H1 (cell line): ENCODE results near the gene RAD51B. TPM values are rescaled to one million over a fixed set of nuclear protein-coding genes. Genes with fewer than 3 reads are reported as not detected.

Experiments used
- CTCF ChIA-PET: fragments of 300-600 bp; sonication (Branson Sonifier 250); formaldehyde crosslinking; loops from one replicate; lab custom pipeline; 2021; ENCODE audit not compliant: partially characterized antibody; lab: Charles Lee
- POLR2A ChIA-PET: fragments of 300-600 bp; sonication (Branson Sonifier 250); formaldehyde crosslinking; loops from one replicate; lab custom pipeline; 2021; ENCODE audit warnings: inconsistent platforms; ENCODE audit not compliant: partially characterized antibody; lab: Charles Lee
- DNase-seq, 2 experiments: peaks; one replicate each; pipeline versions ENCODE4 v3.0.0 to v3.0.0-alpha.2; 2010 to 2022; ENCODE audit warnings: low spot score in 2 of 2, low read depth in 1 of 2, mixed read lengths in 1 of 2
- FAIRE-seq: peaks from 2 replicates; lab custom pipeline; 2011; peaks lifted over from hg19 to GRCh38; lab: Jason Lieb, UNC
- H2AFZ ChIP-seq: 2 replicates; pipeline ENCODE4 v1.8.1; 2012; ENCODE audit warnings: low read length, inconsistent platforms
- H2AK5ac ChIP-seq: 2 replicates; pipeline ENCODE4 v1.6.1; 2013; ENCODE audit warnings: low read depth, low read length
- H2BK120ac ChIP-seq: replicated peaks from 2 replicates; pipeline ENCODE3; 2013; ENCODE audit warnings: low read depth, low read length, inconsistent platforms
- H2BK12ac ChIP-seq: 2 replicates; pipeline ENCODE4 v1.6.1; 2013; ENCODE audit warnings: low read depth, low read length
- H2BK15ac ChIP-seq: 2 replicates; pipeline ENCODE4 v1.6.1; 2013; ENCODE audit warnings: low read length
- H2BK20ac ChIP-seq: 2 replicates; pipeline ENCODE4 v1.6.1; 2013; ENCODE audit warnings: low read length
- H2BK5ac ChIP-seq: 2 replicates; pipeline ENCODE4 v1.6.1; 2013; ENCODE audit warnings: low read depth, low read length
- H3K14ac ChIP-seq: 2 replicates; pipeline ENCODE4 v1.6.1; 2013; ENCODE audit warnings: inconsistent platforms; ENCODE audit not compliant: insufficient read length
- H3K18ac ChIP-seq: 2 replicates; pipeline ENCODE4 v1.6.1; 2013; ENCODE audit warnings: low read length; ENCODE audit errors: extremely low read depth
- H3K23ac ChIP-seq: 2 replicates; pipeline ENCODE4 v1.6.1; 2013; ENCODE audit warnings: inconsistent platforms; ENCODE audit not compliant: insufficient read length
- H3K23me2 ChIP-seq: 2 replicates; pipeline ENCODE4 v1.6.1; 2013; ENCODE audit warnings: low read depth, low read length
- H3K27ac ChIP-seq: 2 replicates; pipeline ENCODE4 v1.6.1; 2011; ENCODE audit warnings: low read depth, low read length, inconsistent platforms
- H3K27me3 ChIP-seq, 4 experiments: replicated peaks in 1 of 4; 1 replicate in 1 of 4; 2 replicates in 3 of 4; pipeline versions ENCODE4 v1.6.1 to v1.8.1; 2011 to 2013; ENCODE audit warnings: low read length in 3 of 4, mild to moderate bottlenecking in 3 of 4, inconsistent platforms in 2 of 4, mixed read lengths in 2 of 4, moderate library complexity in 1 of 4; ENCODE audit not compliant: control insufficient read depth in 3 of 4, insufficient read depth in 3 of 4; ENCODE audit errors: extremely low read depth in 1 of 4
- H3K36me3 ChIP-seq, 4 experiments: 2 replicates each; pipeline versions ENCODE4 v1.6.1 to v1.8.1; 2011 to 2013; ENCODE audit warnings: mild to moderate bottlenecking in 4 of 4, low read length in 3 of 4, moderate library complexity in 2 of 4, control low read depth in 1 of 4, inconsistent platforms in 1 of 4; ENCODE audit not compliant: insufficient read depth in 4 of 4, control insufficient read depth in 2 of 4
- H3K4ac ChIP-seq: replicated peaks from 2 replicates; pipeline ENCODE3; 2013; ENCODE audit warnings: low read length, low read depth, mixed read lengths, inconsistent platforms; ENCODE audit not compliant: insufficient read length
- H3K4me1 ChIP-seq, 4 experiments: replicated peaks in 1 of 4; 1 replicate in 1 of 4; 2 replicates in 3 of 4; pipeline versions ENCODE4 v1.6.1 to v1.8.1; 2011 to 2013; ENCODE audit warnings: low read length in 3 of 4, inconsistent platforms in 2 of 4, mixed read lengths in 1 of 4; ENCODE audit not compliant: insufficient read depth in 4 of 4, control insufficient read depth in 3 of 4
- H3K4me2 ChIP-seq, 2 experiments: 2 replicates each; pipeline versions ENCODE4 v1.6.1 to v1.8.1; 2011 to 2013; ENCODE audit warnings: low read depth in 2 of 2, low read length in 2 of 2, control low read depth in 1 of 2, inconsistent platforms in 1 of 2, mild to moderate bottlenecking in 1 of 2; ENCODE audit not compliant: insufficient read depth in 1 of 2
- H3K4me3 ChIP-seq, 4 experiments: fragments of 200-600, 300-600 bp in 1 of 4; sonication (generic), shearing (Covaris generic), sonication (Bioruptor Twin) in 1 of 4; 2 replicates each; pipeline versions ENCODE4 v1.5.1 to v1.8.1; 2011 to 2016; ENCODE audit warnings: low read length in 4 of 4, low read depth in 3 of 4, control low read depth in 2 of 4, inconsistent platforms in 2 of 4, mild to moderate bottlenecking in 2 of 4, mixed read lengths in 1 of 4, moderate library complexity in 1 of 4; ENCODE audit not compliant: insufficient read depth in 2 of 4; ENCODE audit errors: extremely low read depth in 1 of 4
- H3K56ac ChIP-seq: replicated peaks from 2 replicates; pipeline ENCODE3; 2013; ENCODE audit warnings: low read depth, mild to moderate bottlenecking, mixed read lengths, low read length, inconsistent platforms; ENCODE audit not compliant: insufficient read length
- H3K79me1 ChIP-seq: 2 replicates; pipeline ENCODE4 v1.6.1; 2013; ENCODE audit warnings: low read depth, low read length, control low read depth
- H3K79me2 ChIP-seq, 2 experiments: 2 replicates each; pipeline versions ENCODE4 v1.6.1 to v1.8.1; 2012 to 2013; ENCODE audit warnings: low read length in 2 of 2, mild to moderate bottlenecking in 2 of 2, inconsistent platforms in 1 of 2; ENCODE audit not compliant: insufficient read depth in 2 of 2, control insufficient read depth in 1 of 2
- H3K9ac ChIP-seq, 4 experiments: replicated peaks in 1 of 4; 1 replicate in 1 of 4; 2 replicates in 3 of 4; pipeline versions ENCODE4 v1.6.1 to v1.8.1; 2011 to 2013; ENCODE audit warnings: low read depth in 3 of 4, low read length in 3 of 4, control low read depth in 2 of 4, mild to moderate bottlenecking in 2 of 4, moderate library complexity in 2 of 4, inconsistent platforms in 1 of 4; ENCODE audit errors: extremely low read depth in 1 of 4
- H3K9me3 ChIP-seq, 2 experiments: 2 replicates each; pipeline versions ENCODE4 v1.6.1 to v1.8.1; 2012 to 2013; ENCODE audit warnings: mild to moderate bottlenecking in 2 of 2, moderate library complexity in 2 of 2, control low read depth in 1 of 2, inconsistent platforms in 1 of 2, low read depth in 1 of 2, low read length in 1 of 2, mixed read lengths in 1 of 2; ENCODE audit not compliant: insufficient read depth in 2 of 2
- H4K20me1 ChIP-seq, 2 experiments: replicated peaks in 1 of 2; 2 replicates each; pipeline versions ENCODE3 to v1.8.1; 2011 to 2013; ENCODE audit warnings: inconsistent platforms in 2 of 2, low read length in 2 of 2, mild to moderate bottlenecking in 1 of 2; ENCODE audit not compliant: insufficient read depth in 2 of 2, control insufficient read depth in 1 of 2
- H4K5ac ChIP-seq: 2 replicates; pipeline ENCODE4 v1.6.1; 2013; ENCODE audit warnings: low read length, low read depth, mixed read lengths, inconsistent platforms; ENCODE audit not compliant: insufficient read length
- H4K8ac ChIP-seq: 2 replicates; pipeline ENCODE4 v1.8.0; 2013; ENCODE audit warnings: mild to moderate bottlenecking, moderate library complexity, low read length, inconsistent platforms; ENCODE audit not compliant: insufficient read depth; ENCODE audit errors: extremely low read depth
- H4K91ac ChIP-seq: replicated peaks from 2 replicates; pipeline ENCODE3; 2013; ENCODE audit warnings: low read length, mixed read lengths, inconsistent platforms; ENCODE audit not compliant: insufficient read length
- ATF3 ChIP-seq: IDR thresholded peaks from 2 replicates; pipeline ENCODE4 v1.6.1; 2011; ENCODE audit warnings: low read depth, mild to moderate bottlenecking, low read length; ENCODE audit not compliant: insufficient read depth
- BRCA1 ChIP-seq: IDR thresholded peaks from 2 replicates; pipeline ENCODE4 v1.6.1; 2012; ENCODE audit warnings: low read depth, low read length, improper control_type of control experiment
- CHD1 ChIP-seq: IDR thresholded peaks from 2 replicates; pipeline ENCODE4 v1.6.1; 2012; ENCODE audit warnings: low read depth, low read length, improper control_type of control experiment
- E2F6 ChIP-seq: IDR thresholded peaks from 2 replicates; pipeline ENCODE4 v1.6.1; 2012; ENCODE audit warnings: inconsistent platforms
- EP300 ChIP-seq, 2 experiments: IDR thresholded peaks; 1 replicate in 1 of 2; 2 replicates in 1 of 2; pipeline ENCODE4 v1.6.1; 2011 to 2012; ENCODE audit warnings: low read depth in 2 of 2, low read length in 2 of 2, mild to moderate bottlenecking in 2 of 2, borderline replicate concordance in 1 of 2, inconsistent platforms in 1 of 2, moderate library complexity in 1 of 2
- GTF2F1 ChIP-seq: IDR thresholded peaks from 2 replicates; pipeline ENCODE4 v1.6.1; 2012; ENCODE audit warnings: low read depth, low read length, improper control_type of control experiment, borderline replicate concordance
- PHF8 ChIP-seq: fragments of 200-600 bp; sonication (generic); conservative IDR thresholded peaks from 2 replicates; pipeline ENCODE4 v1.7.1; 2012; ENCODE audit warnings: low read depth, mild to moderate bottlenecking, inconsistent platforms, low read length, moderate library complexity
- RFX5 ChIP-seq: IDR thresholded peaks from 2 replicates; pipeline ENCODE4 v1.6.1; 2011; ENCODE audit warnings: low read depth, low read length, improper control_type of control experiment, borderline replicate concordance
- SAP30 ChIP-seq: fragments of 300-600 bp; sonication (generic); IDR thresholded peaks from 2 replicates; pipeline ENCODE4 v1.7.1; 2012; ENCODE audit warnings: low read length, moderate library complexity, mild to moderate bottlenecking, inconsistent platforms; ENCODE audit not compliant: insufficient read depth, insufficient replicate concordance
- SRF ChIP-seq: IDR thresholded peaks from 2 replicates; pipeline ENCODE4 v1.6.1; 2011; ENCODE audit warnings: mild to moderate bottlenecking, low read depth, low read length, moderate library complexity
- WGBS, 2 experiments: shearing (Covaris generic) in 1 of 2; methylation state at CpG; one replicate each; pipeline versions ENCODE4 v1.1.6 to v1.1.7; 2013 to 2015; ENCODE audit warnings: low lambda C conversion rate in 2 of 2, mixed read lengths in 2 of 2, inconsistent platforms in 1 of 2, low coverage in 1 of 2, missing lambda C conversion rate in 1 of 2; ENCODE audit not compliant: insufficient replicate concordance in 2 of 2, insufficient coverage in 1 of 2, insufficient read length in 1 of 2; ENCODE audit errors: extremely low coverage in 1 of 2, missing lambda C conversion rate in 1 of 2; 5-methylcytosine and 5-hydroxymethylcytosine counted together
- polyA plus RNA-seq, 7 experiments: library from polyadenylated mRNA; depleted of rRNA in 3 of 7; stranded (reverse) in 5 of 7; unstranded in 2 of 7; fragments of >200 nt in 5 of 7; fragments of 200-250 nt in 2 of 7; gene quantifications; 1 replicate in 5 of 7; 2 replicates in 1 of 7; 4 replicates in 1 of 7; pipeline versions ENCODE4 v1.2.1 to v1.2.3, GENCODE V29; 2011 to 2013; ENCODE audit warnings: missing spikeins in 2 of 7, mixed read lengths in 2 of 7
- total RNA-seq: library from RNA; stranded (reverse); fragmentation: NEBNext Ultra II Directional; extraction: Animal tissue kit (Norgen Biotek cat#: 25700); gene quantifications from 2 replicates; pipeline ENCODE4 v1.2.1, GENCODE V29; 2021

Gene RAD51B
- total and polyA plus RNA-seq, 2 of the 8 experiments (the other 6 are each of a cell fraction or from before 2014, with no cell fraction given), result 3.9 to 14.9 TPM

- no peak overlapping the region for H3K4ac ChIP-seq
- no peak overlapping the region for H3K4me3 ChIP-seq
- H2AFZ ChIP-seq, result no peak overlapping the region
- no peak overlapping the region for H3K27ac ChIP-seq
- H3K23me2 ChIP-seq, result no peaks in the 10 kb centered on the region
- no peaks in the 10 kb centered on the region for H3K79me2 ChIP-seq
- H3K36me3 ChIP-seq, result no peaks in the 10 kb centered on the region
- no peak overlapping the region for H4K5ac ChIP-seq
- H3K9ac ChIP-seq, result no peak overlapping the region
- peak overlapping the region; percentile 57; the same call in 1 of the 2 replicates for H2BK20ac ChIP-seq
- POLR2A ChIA-PET, result no interaction called here
- 0 out of 2 replicates have a peak overlapping the region, but pooled peaks have one; percentile 46 for H2BK12ac ChIP-seq
- WGBS, 2 experiments, result 78% methylated on average over 8 of the region's 8 CpGs; no CpG with 5 or more reads in 1 of the 2 experiments
- H3K4me1 ChIP-seq, result peaks cover 0 to under 1% (median 0%) of the 10 kb centered on the region in 4 experiments; a peak in 3 of 7 replicates
- H3K79me1 ChIP-seq, result no peaks in the 10 kb centered on the region
- no peak overlapping the region for H3K14ac ChIP-seq
- CTCF ChIA-PET, result interaction anchor here (0.5 to 0.6 kb wide), 2 partner anchors 41 to 140 kb away, joined by 3 to 4 read pairs; no protein-coding TSS in a partner anchor
- peak overlapping the region; percentile 43; the same call in 1 of the 2 replicates for H3K18ac ChIP-seq
- no peak overlapping the region for H4K8ac ChIP-seq
- H3K23ac ChIP-seq, result no peak overlapping the region
- no peak overlapping the region for H3K56ac ChIP-seq
- no peak overlapping the region for H2BK5ac ChIP-seq
- H2BK120ac ChIP-seq, result no peak overlapping the region
- no peaks in the 10 kb centered on the region for H4K20me1 ChIP-seq
- no peak for FAIRE-seq
- no peak overlapping the region for H2AK5ac ChIP-seq
- DNase-seq, result no peak
- H3K4me2 ChIP-seq, result no peak overlapping the region
- H3K27me3 ChIP-seq, result no peaks in the 10 kb centered on the region; a peak in 1 of 7 replicates
- H2BK15ac ChIP-seq, result no peak overlapping the region
- H3K9me3 ChIP-seq, result no peaks in the 10 kb centered on the region
- no peak overlapping the region for H4K91ac ChIP-seq
- TF ChIP-seq EP300 (IDR thresholded peaks at IDR 0.05; ENCODE audit: borderline replicate concordance in 1 of 2, low read depth in 2 of 2, low read length in 2 of 2), result no peak
- no peak for TF ChIP-seq SRF
- TF ChIP-seq ATF3, result no peak
- no peak for TF ChIP-seq E2F6
- TF ChIP-seq PHF8, result no peak
- TF ChIP-seq RFX5, result no peak
- TF ChIP-seq CHD1, result no peak
- TF ChIP-seq GTF2F1, result no peak
- TF ChIP-seq SAP30, result no peak
- TF ChIP-seq BRCA1, result no peak
Observed at GRCh38 chr14:68269136-68269927, 449.8 kb downstream of the RAD51B start.
